ENCODE measurements around the gene RANGRF.

DNA sequence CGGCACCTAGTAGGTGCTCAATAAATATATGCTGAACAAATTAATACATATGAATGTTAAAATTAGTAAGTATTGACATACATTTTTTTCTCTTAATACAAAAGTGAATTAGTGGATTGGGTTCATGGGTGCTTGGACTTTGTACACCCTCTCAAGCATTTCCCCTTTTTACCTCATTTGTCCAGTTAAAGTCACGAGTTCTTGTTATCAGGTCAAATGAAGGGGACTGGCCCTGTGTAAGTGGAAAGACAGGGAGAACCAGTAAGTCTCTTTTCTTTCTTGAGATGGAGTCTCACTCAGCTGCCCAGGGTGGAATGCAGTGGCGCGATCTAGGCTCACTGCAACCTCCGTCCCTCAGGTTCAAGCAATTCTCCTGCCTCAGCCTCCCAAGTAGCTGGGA lies 13.7 kb upstream of the RANGRF start:
- TF ChIP-seq, protein P1, sequence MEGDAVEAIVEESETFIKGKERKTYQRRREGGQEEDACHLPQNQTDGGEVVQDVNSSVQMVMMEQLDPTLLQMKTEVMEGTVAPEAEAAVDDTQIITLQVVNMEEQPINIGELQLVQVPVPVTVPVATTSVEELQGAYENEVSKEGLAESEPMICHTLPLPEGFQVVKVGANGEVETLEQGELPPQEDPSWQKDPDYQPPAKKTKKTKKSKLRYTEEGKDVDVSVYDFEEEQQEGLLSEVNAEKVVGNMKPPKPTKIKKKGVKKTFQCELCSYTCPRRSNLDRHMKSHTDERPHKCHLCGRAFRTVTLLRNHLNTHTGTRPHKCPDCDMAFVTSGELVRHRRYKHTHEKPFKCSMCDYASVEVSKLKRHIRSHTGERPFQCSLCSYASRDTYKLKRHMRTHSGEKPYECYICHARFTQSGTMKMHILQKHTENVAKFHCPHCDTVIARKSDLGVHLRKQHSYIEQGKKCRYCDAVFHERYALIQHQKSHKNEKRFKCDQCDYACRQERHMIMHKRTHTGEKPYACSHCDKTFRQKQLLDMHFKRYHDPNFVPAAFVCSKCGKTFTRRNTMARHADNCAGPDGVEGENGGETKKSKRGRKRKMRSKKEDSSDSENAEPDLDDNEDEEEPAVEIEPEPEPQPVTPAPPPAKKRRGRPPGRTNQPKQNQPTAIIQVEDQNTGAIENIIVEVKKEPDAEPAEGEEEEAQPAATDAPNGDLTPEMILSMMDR (IDR thresholded peaks at IDR 0.05): no peak
- TF ChIP-seq POLR2A (IDR thresholded peaks at IDR 0.05): no peak

Measured in breast epithelium (tissue), 3 donors.